Parathyroid adenoma (tissue), 2 donors: Measurements from ENCODE around the gene ITIH2.
"Not testable (repeated sequence)": the region's sequence is repeated elsewhere in the genome, so short reads cannot be mapped to it uniquely, and the experiment has no call there.

Experiments used
- H2AFZ ChIP-seq: fragments of 300-600 bp; sonication (generic); one replicate; pipeline ENCODE4 v1.7.0; 2017; ENCODE audit warnings: antibody characterized with exemption, mild to moderate bottlenecking
- H3K27ac ChIP-seq: fragments of 300-600 bp; sonication (generic); one replicate; pipeline ENCODE4 v1.7.0; 2017
- H3K27me3 ChIP-seq: fragments of 300-600 bp; sonication (generic); one replicate; pipeline ENCODE4 v1.7.0; 2017; ENCODE audit warnings: low read length; ENCODE audit not compliant: control insufficient read depth, insufficient read depth
- H3K36me3 ChIP-seq: fragments of 300-600 bp; sonication (generic); one replicate; pipeline ENCODE4 v1.7.0; 2017; ENCODE audit warnings: low read length; ENCODE audit not compliant: control insufficient read depth, insufficient read depth
- H3K4me1 ChIP-seq: fragments of 300-600 bp; sonication (generic); one replicate; pipeline ENCODE4 v1.7.0; 2017; ENCODE audit warnings: control low read depth
- H3K4me2 ChIP-seq: fragments of 300-600 bp; sonication (generic); one replicate; pipeline ENCODE4 v1.7.0; 2017; ENCODE audit warnings: low read length
- H3K4me3 ChIP-seq: fragments of 300-600 bp; sonication (generic); one replicate; pipeline ENCODE4 v1.7.0; 2017; ENCODE audit warnings: low read depth, low read length
- H3K79me2 ChIP-seq: fragments of 300-600 bp; sonication (generic); one replicate; pipeline ENCODE4 v1.7.0; 2017; ENCODE audit warnings: control low read depth
- H3K9ac ChIP-seq: fragments of 300-600 bp; sonication (generic); one replicate; pipeline ENCODE4 v1.7.0; 2017; ENCODE audit warnings: mild to moderate bottlenecking
- H3K9me3 ChIP-seq: fragments of 300-600 bp; sonication (generic); one replicate; pipeline ENCODE4 v1.7.0; 2017; ENCODE audit warnings: low read length; ENCODE audit not compliant: control insufficient read depth
- TF ChIP-seq, protein P1 (sequence below): fragments of 300-600 bp; sonication (generic); IDR thresholded peaks from one replicate; pipeline ENCODE4 v1.7.0; 2017; ENCODE audit warnings: antibody characterized with exemption, mild to moderate bottlenecking
- donor health status: primary hyperparathyroidism.

Gene ITIH2

DNA sequence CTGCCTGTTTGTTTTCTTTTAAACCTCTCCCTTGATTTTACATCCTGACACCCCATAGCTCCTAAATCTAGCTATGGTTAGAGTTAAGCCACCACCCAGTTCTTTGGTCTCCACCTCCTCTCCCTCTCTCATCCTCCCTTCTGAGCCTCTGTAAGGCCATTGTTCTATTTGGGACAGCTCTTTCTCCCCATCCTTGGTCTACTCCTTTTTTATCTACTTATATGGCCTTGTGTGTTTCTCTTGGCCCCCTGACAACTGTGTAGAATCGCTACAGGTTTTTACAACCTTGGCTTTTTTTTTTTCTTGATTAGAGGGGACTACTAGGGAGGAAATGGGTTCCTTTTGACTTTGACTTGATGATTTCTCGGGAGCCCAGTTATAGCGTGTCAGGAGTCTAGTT is 33.0 kb upstream of the ITIH2 start:
- H3K79me2 ChIP-seq, result no peaks in the 10 kb centered on the region
- H3K36me3 ChIP-seq, result no peaks in the 10 kb centered on the region
- H3K9me3 ChIP-seq, result no peaks in the 10 kb centered on the region
- no peak overlapping the region for H3K27ac ChIP-seq
- TF ChIP-seq, protein P1, sequence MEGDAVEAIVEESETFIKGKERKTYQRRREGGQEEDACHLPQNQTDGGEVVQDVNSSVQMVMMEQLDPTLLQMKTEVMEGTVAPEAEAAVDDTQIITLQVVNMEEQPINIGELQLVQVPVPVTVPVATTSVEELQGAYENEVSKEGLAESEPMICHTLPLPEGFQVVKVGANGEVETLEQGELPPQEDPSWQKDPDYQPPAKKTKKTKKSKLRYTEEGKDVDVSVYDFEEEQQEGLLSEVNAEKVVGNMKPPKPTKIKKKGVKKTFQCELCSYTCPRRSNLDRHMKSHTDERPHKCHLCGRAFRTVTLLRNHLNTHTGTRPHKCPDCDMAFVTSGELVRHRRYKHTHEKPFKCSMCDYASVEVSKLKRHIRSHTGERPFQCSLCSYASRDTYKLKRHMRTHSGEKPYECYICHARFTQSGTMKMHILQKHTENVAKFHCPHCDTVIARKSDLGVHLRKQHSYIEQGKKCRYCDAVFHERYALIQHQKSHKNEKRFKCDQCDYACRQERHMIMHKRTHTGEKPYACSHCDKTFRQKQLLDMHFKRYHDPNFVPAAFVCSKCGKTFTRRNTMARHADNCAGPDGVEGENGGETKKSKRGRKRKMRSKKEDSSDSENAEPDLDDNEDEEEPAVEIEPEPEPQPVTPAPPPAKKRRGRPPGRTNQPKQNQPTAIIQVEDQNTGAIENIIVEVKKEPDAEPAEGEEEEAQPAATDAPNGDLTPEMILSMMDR, result no peak
- no peak overlapping the region for H3K4me3 ChIP-seq
- no peak overlapping the region for H3K4me2 ChIP-seq
- no peak overlapping the region for H3K9ac ChIP-seq
- H3K27me3 ChIP-seq, result no peaks in the 10 kb centered on the region
- H2AFZ ChIP-seq, result no peak overlapping the region
- H3K4me1 ChIP-seq, result no peaks in the 10 kb centered on the region

DNA sequence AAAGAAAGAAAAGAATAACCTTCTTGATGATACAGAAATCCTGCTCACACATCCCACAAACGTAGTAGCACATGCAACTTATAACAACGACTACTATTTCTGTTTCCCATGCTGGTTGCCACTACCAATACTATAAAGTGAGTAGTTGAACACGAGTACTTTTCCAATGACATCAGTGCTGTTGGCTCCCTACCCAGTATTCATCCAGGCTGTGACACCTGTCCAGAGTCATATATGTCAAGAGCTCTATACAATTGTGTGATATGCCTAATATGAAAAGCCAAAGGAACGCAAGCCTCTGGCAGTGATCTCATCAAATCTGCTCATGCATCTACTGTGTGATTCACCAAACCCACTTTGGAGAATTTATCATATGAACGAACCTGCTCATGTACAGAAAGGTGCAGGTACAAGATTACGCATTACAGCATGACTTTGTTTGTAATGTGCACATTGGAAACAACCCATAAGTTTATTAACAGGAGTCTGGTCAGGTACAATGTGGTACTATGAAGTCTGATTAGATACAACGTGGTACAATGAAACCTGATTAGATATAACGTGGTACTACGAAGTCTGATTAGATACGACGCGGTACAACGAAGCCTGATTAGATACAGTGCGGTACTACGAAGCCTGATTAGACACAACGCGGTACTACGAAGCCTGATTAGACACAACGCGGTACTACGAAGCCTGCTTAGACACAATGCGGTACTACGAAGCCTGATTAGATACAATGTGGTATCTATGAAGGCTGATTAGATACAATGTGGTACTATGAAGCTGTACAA is 30.6 kb upstream of the ITIH2 start:
- no peak overlapping the region for H2AFZ ChIP-seq
- TF ChIP-seq, protein P1, result no peak
- H3K9me3 ChIP-seq, result no peaks in the 10 kb centered on the region
- H3K4me1 ChIP-seq, result no peaks in the 10 kb centered on the region
- no peak overlapping the region for H3K27ac ChIP-seq
- no peaks in the 10 kb centered on the region for H3K79me2 ChIP-seq
- no peak overlapping the region for H3K4me3 ChIP-seq
- H3K4me2 ChIP-seq, result no peak overlapping the region
- no peaks in the 10 kb centered on the region for H3K36me3 ChIP-seq
- H3K27me3 ChIP-seq, result no peaks in the 10 kb centered on the region
- H3K9ac ChIP-seq, result no peak overlapping the region

DNA sequence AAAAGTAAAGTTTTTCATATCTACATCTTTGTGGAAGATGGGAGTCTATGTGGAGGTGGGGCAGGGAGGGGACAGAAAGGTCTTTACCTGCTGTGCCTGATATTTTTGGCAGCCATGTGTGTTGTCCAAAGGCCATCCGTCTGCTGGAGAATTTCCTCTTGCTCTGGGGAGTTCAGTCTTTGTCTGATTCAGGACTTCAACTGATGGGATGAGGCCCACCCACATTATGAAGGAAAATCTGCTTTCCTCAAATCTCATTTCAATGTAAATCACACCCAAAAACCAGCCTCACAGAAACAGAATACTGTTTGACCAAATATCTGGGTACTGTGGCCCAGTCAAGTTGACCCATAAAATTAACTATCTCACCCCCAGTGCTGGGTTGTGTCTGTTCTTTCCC is 23.9 kb upstream of the ITIH2 start:
- H3K4me1 ChIP-seq, result no peaks in the 10 kb centered on the region
- H3K4me2 ChIP-seq, result no peak overlapping the region
- no peaks in the 10 kb centered on the region for H3K36me3 ChIP-seq
- H2AFZ ChIP-seq, result no peak overlapping the region
- no peaks in the 10 kb centered on the region for H3K9me3 ChIP-seq
- H3K27ac ChIP-seq, result no peak overlapping the region
- no peak overlapping the region for H3K9ac ChIP-seq
- TF ChIP-seq, protein P1, result no peak
- H3K4me3 ChIP-seq, result no peak overlapping the region
- no peaks in the 10 kb centered on the region for H3K27me3 ChIP-seq
- H3K79me2 ChIP-seq, result no peaks in the 10 kb centered on the region

DNA sequence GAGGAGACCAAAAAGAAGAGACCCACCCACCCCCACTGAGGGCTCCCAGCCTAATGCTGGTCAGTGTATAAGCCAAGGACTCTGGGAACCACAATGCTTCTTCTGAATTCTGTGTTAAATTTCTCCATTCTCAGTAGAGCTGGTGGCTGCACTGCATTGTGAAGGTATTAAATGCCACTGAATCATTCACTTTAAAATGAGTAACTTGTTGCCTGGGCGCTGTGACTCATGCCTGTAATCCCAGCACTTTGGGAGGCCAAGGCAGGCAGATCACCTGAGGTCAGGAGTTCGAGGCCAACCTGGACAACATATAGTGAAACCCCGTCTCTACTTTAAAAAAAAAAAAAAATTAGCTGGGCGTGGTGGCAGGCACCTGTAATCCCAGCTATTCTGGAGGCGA is 23.0 kb upstream of the ITIH2 start:
- not testable (repeated sequence) for H3K36me3 ChIP-seq, H2AFZ ChIP-seq, H3K4me1 ChIP-seq, H3K4me3 ChIP-seq, H3K27ac ChIP-seq, H3K27me3 ChIP-seq, H3K9me3 ChIP-seq, H3K4me2 ChIP-seq, H3K9ac ChIP-seq, H3K79me2 ChIP-seq

DNA sequence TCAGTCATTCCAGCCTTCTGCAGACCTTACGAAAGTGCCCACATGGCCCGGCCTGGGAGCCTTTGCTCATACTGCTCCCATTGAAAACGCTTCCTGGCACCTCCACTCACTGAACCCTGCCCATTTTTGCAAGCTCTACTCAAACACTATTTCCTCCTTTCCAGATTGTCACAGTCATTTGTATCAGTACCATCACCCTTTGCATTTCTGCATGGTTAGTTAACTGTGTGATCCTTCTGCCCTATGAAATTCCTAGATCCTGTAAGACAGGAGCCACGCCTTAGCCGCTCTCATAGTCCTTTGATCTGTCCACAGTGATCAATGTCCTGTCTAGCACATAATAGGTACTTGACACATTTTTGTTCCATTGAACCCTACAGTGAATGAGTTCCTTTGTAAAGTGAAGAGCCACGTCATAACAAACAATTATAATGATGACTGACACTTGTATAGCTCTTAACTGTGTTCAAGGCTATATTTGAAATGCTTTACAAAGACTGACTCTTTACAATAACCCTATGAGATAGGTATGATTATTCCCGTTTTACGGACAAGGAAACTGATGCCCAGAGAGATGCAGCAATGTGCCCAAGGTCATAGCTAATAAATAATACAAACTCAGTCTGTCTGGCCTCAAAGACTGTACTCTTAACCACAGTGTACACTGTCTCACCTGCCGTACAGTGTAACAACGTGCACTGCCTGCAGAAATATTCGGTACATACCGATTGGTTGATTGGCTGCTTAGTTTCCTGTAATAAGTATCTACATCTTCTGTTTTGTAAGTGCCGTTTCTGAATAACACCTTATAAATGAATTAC is 16.6 kb upstream of the ITIH2 start:
- Histone ChIP-seq H2AFZ (no peak overlapping the region), H3K36me3 (no peaks in the 10 kb centered on the region), H3K4me2 (no peak overlapping the region), H3K9ac (no peak overlapping the region), H3K27me3 (no peaks in the 10 kb centered on the region), H3K9me3 (no peaks in the 10 kb centered on the region), H3K4me3 (no peak overlapping the region), H3K4me1 (no peaks in the 10 kb centered on the region), H3K27ac (no peak overlapping the region), H3K79me2 (no peaks in the 10 kb centered on the region)
- TF ChIP-seq, protein P1, result no peak
